Measurements from ENCODE around the gene MRPL36. TPM values are rescaled to one million over a fixed set of nuclear protein-coding genes. Genes with fewer than 3 reads are reported as not detected.

Gene MRPL36
- total RNA-seq, 2 experiments from 2014 or later, result 41.5 to 46.9 TPM

Other genes starting within 250 kb of the MRPL36 start
- 10 to 100 TPM; 20.8 to 31.7 TPM for gene NDUFS6, start 1.6 kb upstream of the MRPL36 start, total RNA-seq
- not detected for gene IRX4, start 83.1 kb upstream of the MRPL36 start, total RNA-seq

All from activated CD4-positive, alpha-beta T cell treated with anti-CD3 and anti-CD28 coated beads, Interleukin-2, amount 10 ng/mL, durations not matched to agents 7 days and 5 days (primary cell).